ENCODE measurements around the gene STK17A. TPM values are rescaled to one million over a fixed set of nuclear protein-coding genes. Genes with fewer than 3 reads are reported as not detected.
A peak's percentile ranks its signal among the peaks of the same experiment; 100 is the strongest.

STK17A gene
- polyA plus RNA-seq, 5 donors, result 21.7 to 32.9 (median 31.4) TPM

- DNase-seq, result no peak
Observed at GRCh38 chr7:43631559-43631958, 48.7 kb downstream of the STK17A start.

DNA sequence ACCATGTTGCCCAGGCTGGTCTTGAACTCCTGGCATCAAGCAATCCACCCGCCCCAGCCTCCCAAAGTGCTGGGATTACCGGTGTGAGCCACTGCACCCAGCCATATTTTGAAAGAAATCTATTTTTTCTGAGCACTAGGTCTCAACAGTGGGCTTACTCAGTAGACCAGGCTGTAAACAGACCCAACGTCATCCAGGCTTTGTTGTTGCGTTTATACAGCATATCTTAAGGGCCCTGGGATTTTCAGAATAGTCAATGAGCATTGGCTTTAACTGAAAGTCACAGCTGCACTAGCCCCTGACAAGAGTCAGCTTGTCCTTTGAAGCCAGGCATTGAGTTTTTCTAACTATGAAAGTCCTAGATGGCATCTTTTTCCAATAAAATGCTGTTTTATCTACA, 49.8 kb downstream of the STK17A start:
- DNase-seq, result no peak

DNA sequence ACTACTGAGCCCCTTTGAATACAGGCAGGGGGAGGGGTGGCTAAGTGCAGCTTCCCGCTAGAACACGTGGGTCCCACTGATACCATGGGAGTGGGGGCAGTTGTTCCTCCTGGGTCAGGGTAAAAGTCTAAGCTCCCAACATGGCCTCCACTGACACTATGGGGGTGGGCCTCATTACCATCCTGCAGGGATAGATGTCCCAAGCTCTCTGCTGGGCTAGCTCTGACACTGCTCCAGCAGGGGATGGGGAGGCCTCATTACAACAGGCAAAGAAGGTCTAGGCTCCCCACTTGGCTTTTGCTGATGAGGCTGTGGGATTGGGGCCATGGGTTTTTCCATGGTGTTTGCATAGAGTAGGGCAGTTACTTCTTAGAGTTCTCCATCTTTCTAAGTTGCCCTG, 51.5 kb downstream of the STK17A start:
- DNase-seq, result no peak

DNA sequence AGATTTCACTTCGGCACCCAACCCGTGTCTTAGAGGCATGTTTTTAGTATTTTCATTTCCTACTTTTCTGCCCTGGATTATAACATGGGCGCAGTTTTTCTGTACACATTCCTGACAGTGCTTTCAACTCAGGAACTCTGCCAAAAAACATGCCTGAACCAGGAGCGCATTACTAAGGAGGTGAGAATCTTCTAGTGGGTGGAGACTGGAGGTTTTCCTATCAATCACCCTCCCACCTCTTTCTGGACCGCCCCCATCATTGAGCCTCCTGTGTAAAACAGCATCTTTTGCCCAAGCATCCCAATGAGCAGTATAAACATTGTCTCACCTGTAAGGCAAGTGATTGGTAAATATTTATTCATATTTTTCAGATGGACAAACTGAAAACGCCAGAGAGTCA, 53.2 kb downstream of the STK17A start:
- DNase-seq, result peak in 1 of 2 donors; percentile 24

GRCh38 chr7:43637114-43637806, 54.4 kb downstream of the STK17A start:
- DNase-seq, result no peak

DNA sequence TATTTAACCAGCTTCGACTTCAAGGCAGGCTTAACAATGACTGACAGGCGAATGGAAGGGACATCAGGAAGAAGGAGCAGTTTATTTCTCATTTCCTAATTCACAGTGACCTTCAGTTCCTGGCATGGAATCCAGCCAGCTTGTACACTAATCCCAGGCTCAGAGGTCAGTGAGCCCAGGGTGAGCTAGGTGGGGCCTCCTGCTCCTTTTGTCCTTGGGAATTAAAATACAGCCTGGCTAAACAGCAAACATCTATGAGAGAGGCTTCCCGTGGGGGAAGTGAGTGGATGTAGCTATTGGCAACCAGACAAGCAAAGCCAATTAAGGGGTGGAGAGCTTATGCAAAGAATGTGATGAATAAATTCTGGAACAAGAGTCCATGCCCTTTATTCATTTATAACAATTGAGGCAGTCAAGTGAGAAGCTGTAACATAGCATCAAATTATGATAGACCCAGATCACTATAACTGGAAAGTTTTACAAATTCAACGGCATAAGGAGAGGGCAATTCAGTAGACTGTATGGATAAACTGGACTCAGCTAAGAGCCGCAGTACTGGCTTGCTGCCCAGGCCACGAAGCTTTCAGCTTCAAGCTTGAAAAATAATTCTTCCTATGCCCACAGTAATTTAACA, 57.1 kb downstream of the STK17A start:
- peak; percentile 65 to 72 for DNase-seq

DNA sequence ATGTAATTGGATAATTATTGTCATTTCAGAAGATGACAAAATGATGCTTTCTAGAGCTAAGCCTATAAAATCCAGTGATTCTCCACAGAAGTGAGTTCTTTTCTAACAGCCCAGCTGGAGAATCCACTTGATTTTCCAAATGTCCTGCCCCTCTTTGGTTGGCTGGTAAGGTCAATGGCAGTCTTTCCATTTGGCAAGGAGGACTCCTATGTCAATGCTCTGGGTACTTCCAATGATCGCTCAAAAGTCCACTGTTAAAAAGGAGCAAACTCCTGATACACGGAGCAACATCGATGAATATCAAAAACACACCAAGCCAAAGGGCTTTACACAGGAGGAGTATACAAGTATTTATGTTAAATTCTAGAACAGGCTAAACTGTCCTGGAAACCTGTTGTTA, 57.8 kb downstream of the STK17A start:
- no peak for DNase-seq

GRCh38 chr7:43642897-43643630, 60.2 kb downstream of the STK17A start:
- DNase-seq, result no peak

GRCh38 chr7:43643846-43644245, 60.9 kb downstream of the STK17A start:
- DNase-seq, result no peak

- DNase-seq, result no peak
Observed at GRCh38 chr7:43645699-43646226, 62.9 kb downstream of the STK17A start.

DNA sequence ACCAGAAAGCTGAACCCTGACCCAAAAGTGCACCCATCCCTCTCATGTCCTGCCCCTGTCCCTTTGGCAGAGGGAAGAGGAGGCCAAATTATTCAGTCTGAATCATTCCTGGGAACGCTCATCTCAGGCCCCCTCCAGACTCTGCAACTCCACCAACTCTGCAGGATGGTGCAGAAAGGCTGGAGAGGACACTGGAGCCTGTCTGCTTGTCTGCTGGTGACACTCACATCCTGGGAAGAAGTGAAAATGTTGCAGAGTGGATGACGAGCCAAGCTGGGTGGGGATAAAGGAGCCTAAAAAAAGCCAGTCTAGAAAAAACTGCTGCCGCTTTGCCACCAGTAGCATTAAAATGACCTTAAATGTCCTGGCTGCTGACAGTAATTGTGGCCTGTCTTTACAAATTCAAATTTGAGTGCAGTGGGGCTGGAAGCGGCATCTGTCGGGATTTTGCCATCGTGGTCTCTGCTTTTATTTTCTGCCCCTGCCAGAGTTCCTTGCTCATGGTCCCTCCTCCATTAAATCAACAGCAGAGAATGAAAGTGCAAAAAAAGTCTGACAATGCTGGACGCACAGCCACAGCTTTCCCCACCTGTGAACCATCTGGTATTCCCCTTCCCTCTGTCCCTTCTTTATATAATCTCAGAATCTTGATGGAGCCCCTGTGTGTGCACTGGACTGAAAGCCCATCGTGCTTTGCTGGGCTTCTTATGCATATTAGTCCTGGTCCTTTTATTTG, 63.9 kb downstream of the STK17A start:
- DNase-seq, result no peak

DNA sequence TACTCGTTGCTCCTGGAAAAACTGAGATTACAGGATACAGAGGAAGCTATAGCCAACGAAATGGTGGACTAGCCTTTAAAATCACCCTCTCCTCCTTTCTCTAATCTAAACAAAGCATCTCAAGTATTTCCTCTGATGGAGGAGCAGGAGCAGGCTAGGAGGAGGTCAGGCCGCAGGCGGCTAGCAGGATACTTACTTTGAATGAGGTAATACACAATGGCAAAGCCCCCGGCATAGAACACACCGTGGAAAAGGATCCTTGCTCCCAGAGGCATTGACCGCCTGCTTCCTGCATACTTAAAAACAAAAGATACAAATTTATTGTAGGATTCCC, 64.4 kb downstream of the STK17A start:
- no peak for DNase-seq

DNA sequence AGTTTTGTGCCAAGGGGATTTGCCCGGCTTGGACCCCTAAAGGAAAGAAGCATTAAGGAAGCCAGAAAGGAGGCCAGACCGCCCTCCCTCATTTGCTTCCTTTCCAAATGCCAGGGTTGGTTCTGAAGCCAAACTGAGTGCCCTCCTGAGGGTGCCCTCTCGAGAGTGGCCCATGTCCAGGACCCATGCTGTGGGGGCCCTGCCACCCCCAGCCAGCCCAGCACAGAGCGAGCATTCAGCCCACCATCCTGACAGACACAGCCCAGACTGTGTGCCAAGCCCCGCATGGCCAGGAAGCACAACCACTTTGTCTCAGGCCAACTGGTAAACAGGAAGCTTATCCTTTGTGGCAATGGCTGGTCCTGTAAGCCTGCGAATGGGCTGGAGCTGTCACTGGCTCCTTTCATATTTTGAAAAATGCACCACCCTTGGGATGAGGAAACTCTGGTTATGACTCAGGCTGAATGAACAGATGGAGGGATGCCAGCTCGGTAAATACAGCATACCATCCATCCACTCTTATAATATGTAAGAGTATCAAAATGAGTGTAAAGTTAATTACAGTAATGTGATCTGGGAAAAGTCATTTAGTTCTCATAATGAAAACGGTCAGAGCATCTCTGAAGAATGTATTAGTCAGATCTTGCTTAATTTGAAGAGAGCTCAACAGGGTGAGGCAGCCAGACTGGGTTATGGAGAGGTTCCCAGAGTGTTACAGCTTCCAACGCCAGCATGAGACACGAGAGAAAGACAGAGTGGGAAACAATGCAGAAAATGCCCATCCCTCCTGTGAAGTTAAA, 65.0 kb downstream of the STK17A start:
- DNase-seq, result peak; percentile 40 to 48

GRCh38 chr7:43648473-43649406, 65.8 kb downstream of the STK17A start:
- DNase-seq, result no peak

GRCh38 chr7:43649755-43650274, 66.9 kb downstream of the STK17A start:
- DNase-seq, result no peak

DNA sequence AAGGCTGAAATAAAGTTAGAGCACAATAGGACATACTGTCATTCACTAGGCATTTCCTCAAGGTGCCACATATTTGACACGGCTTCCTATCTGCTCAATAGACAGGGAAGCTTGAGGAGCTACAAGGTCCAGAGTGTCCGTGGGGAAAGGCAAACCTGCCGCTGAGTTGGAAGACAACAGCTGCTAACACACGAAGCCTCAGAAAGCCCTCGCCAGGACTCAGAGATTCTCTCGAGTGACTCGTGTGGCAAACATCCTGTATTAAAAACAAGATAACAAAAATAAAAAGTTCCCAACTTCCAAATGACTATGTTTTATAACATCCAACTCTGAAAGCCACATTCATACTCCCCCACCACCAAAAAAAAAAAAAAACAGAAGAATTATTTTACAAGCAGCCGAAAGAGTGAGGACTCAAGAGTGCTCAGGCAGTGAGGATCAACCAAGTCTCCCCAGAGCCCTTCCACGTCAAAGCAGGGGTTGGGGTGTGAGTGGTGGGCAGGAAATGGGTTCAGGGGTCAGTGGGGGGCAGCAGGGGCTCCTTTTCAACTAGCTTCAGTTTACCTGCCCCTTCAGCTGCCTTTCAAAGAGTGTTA, 67.6 kb downstream of the STK17A start:
- no peak for DNase-seq

GRCh38 chr7:43652364-43652763, 69.5 kb downstream of the STK17A start:
- no peak for DNase-seq

DNA sequence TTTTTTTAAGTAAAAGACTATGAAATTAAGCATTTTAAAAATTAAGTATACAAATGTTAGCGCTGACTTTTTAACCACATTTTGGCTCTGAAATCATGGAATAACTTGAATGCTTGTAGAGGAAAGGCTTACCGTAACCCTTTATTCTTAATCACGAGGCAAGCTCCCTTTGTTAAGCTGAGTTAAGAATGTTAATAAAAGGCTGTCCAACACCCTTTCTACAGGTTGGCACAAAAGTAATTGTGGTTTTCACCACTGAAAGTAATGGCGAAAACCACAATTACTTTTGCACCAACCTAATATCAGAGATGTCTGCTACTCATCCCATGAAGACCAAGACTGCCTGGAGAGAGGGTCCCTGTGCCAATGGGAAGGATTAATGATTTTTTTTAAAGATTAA, 70.6 kb downstream of the STK17A start:
- DNase-seq, result no peak

DNA sequence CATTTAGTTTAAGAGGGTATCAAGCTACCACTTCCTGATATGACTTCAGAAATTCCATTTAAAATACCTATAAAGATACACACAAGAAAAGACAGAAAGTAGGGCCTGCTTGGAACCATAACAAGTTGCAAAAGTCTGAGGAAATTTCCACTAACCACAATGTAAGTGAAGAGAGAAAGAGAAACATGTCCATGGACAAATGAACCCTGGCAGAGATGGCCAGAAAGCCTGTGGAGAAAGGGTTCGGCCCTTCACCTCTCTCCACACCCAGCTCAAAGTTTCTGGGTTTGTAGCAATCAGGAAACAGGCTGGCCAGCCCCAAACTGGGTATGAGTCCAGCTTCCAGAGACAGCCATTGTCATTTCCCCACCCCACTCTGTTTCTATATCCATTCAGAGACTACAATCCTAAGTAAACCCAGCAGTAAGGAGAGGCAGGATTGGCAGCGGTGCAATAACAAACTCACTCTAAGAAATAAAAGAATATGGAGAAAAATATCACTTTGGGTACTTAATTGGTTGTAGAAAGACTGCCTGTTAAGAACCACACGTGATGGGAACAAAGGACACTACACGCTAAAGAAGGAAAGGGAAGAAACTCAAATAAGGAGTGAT, 71.1 kb downstream of the STK17A start:
- DNase-seq, result no peak

All from right lung (tissue), 5 donors.